Anterior cingulate cortex (tissue), 58 donors: ENCODE data around the gene VEGFA.

Source experiments
- DNase-seq, 58 donors: peaks; one replicate each; lab custom pipeline; 2025; lab: John Stamatoyannopoulos, UW

Gene VEGFA

GRCh38 chr6:43834528-43835155 lies 64.6 kb downstream of the VEGFA start:
- DNase-seq: no peak

GRCh38 chr6:43835872-43836419 lies 65.9 kb downstream of the VEGFA start:
- DNase-seq: no peak
